Neuronal stem cell (in vitro differentiated cells): ENCODE results near the gene ZNF148.

ENCODE experiments used
- DNase-seq: peaks from one replicate; pipeline ENCODE4 v3.0.0-alpha.2; 2013; ENCODE audit warnings: low spot score
- H2AFZ ChIP-seq: one replicate; pipeline ENCODE4 v1.6.1; 2013; ENCODE audit warnings: mild to moderate bottlenecking, low read length, inconsistent platforms
- H2AK5ac ChIP-seq: 2 replicates; pipeline ENCODE4 v1.6.1; 2013; ENCODE audit warnings: low read depth, mild to moderate bottlenecking, inconsistent platforms, low read length, moderate library complexity, mixed read lengths
- H2BK120ac ChIP-seq: 2 replicates; pipeline ENCODE4 v1.6.1; 2013; ENCODE audit warnings: low read depth, mild to moderate bottlenecking, inconsistent platforms, low read length, moderate library complexity, mixed read lengths
- H2BK12ac ChIP-seq: one replicate; pipeline ENCODE4 v1.6.1; 2013; ENCODE audit warnings: low read length, inconsistent platforms
- H2BK15ac ChIP-seq: 2 replicates; pipeline ENCODE4 v1.6.1; 2013; ENCODE audit warnings: mild to moderate bottlenecking, low read length, inconsistent platforms, mixed read lengths
- H2BK5ac ChIP-seq: one replicate; pipeline ENCODE4 v1.6.1; 2013; ENCODE audit warnings: inconsistent platforms, mild to moderate bottlenecking, low read length, moderate library complexity
- H3K14ac ChIP-seq: one replicate; pipeline ENCODE4 v1.6.1; 2013; ENCODE audit warnings: low read length, inconsistent platforms
- H3K18ac ChIP-seq: 2 replicates; pipeline ENCODE4 v1.6.1; 2013; ENCODE audit warnings: low read length, inconsistent platforms
- H3K23ac ChIP-seq: 2 replicates; pipeline ENCODE4 v1.6.1; 2013; ENCODE audit warnings: low read depth, mild to moderate bottlenecking, mixed read lengths, low read length, inconsistent platforms; ENCODE audit not compliant: poor library complexity
- H3K27ac ChIP-seq: replicated peaks from 3 replicates; pipeline ENCODE4 v1.5.1; 2013; ENCODE audit warnings: low read length, inconsistent platforms
- H3K27me3 ChIP-seq, 3 experiments: 2 replicates each; pipeline ENCODE4 v1.6.1; 2013; ENCODE audit warnings: low read length in 3 of 3, mild to moderate bottlenecking in 2 of 3, inconsistent platforms in 1 of 3, low read depth in 1 of 3, mixed read lengths in 1 of 3, moderate library complexity in 1 of 3; ENCODE audit not compliant: control insufficient read depth in 3 of 3, insufficient read depth in 3 of 3
- H3K36me3 ChIP-seq, 2 donors: replicated peaks in 1 of 2; 2 replicates each; pipeline ENCODE4 v1.6.1; 2013; ENCODE audit warnings: low read length in 2 of 2; ENCODE audit not compliant: control insufficient read depth in 2 of 2, insufficient read depth in 2 of 2
- H3K4ac ChIP-seq: 2 replicates; pipeline ENCODE4 v1.6.1; 2013; ENCODE audit warnings: inconsistent platforms, mild to moderate bottlenecking, low read length, moderate library complexity
- H3K4me1 ChIP-seq, 2 donors: 1 replicate in 1 of 2; 2 replicates in 1 of 2; pipeline ENCODE4 v1.6.1; 2013; ENCODE audit warnings: low read length in 2 of 2, low read depth in 1 of 2; ENCODE audit not compliant: control insufficient read depth in 2 of 2, insufficient read depth in 1 of 2
- H3K4me2 ChIP-seq: one replicate; pipeline ENCODE4 v1.6.1; 2013; ENCODE audit warnings: mild to moderate bottlenecking, low read length, inconsistent platforms; ENCODE audit not compliant: insufficient read depth, poor library complexity, severe bottlenecking
- H3K4me3 ChIP-seq, 2 donors: 2 replicates each; pipeline ENCODE4 v1.5.1; 2013; ENCODE audit warnings: low read length in 2 of 2, mild to moderate bottlenecking in 2 of 2, inconsistent platforms in 1 of 2, moderate library complexity in 1 of 2
- H3K79me1 ChIP-seq: one replicate; pipeline ENCODE4 v1.6.1; 2013; ENCODE audit warnings: low read depth, mild to moderate bottlenecking, inconsistent platforms, low read length, moderate library complexity
- H3K9ac ChIP-seq: one replicate; pipeline ENCODE4 v1.6.1; 2013; ENCODE audit warnings: mild to moderate bottlenecking, low read depth, low read length, inconsistent platforms; ENCODE audit not compliant: poor library complexity
- H3K9me3 ChIP-seq, 2 donors: replicated peaks in 1 of 2; 2 replicates each; pipeline versions ENCODE3 to v1.6.1; 2013; ENCODE audit warnings: low read length in 2 of 2, mild to moderate bottlenecking in 2 of 2, inconsistent platforms in 1 of 2, low read depth in 1 of 2, mixed read lengths in 1 of 2, moderate library complexity in 1 of 2; ENCODE audit not compliant: control insufficient read depth in 2 of 2, insufficient read depth in 1 of 2
- H4K8ac ChIP-seq: one replicate; pipeline ENCODE4 v1.6.1; 2013; ENCODE audit warnings: low read depth, mild to moderate bottlenecking, inconsistent platforms, low read length, moderate library complexity
- H4K91ac ChIP-seq: one replicate; pipeline ENCODE4 v1.6.1; 2013; ENCODE audit warnings: low read length, low read depth, mild to moderate bottlenecking, inconsistent platforms; ENCODE audit not compliant: poor library complexity
- WGBS, 2 donors: extraction: QIAGEN DNeasy Blood & Tissue Kit; methylation state at CpG; one replicate each; pipeline ENCODE4 v1.1.7; 2013; ENCODE audit warnings: missing lambda C conversion rate in 2 of 2, mixed read lengths in 1 of 2; ENCODE audit not compliant: insufficient read length in 2 of 2, insufficient replicate concordance in 1 of 2; ENCODE audit errors: extremely low coverage in 2 of 2; 5-methylcytosine and 5-hydroxymethylcytosine counted together

ZNF148 gene

DNA sequence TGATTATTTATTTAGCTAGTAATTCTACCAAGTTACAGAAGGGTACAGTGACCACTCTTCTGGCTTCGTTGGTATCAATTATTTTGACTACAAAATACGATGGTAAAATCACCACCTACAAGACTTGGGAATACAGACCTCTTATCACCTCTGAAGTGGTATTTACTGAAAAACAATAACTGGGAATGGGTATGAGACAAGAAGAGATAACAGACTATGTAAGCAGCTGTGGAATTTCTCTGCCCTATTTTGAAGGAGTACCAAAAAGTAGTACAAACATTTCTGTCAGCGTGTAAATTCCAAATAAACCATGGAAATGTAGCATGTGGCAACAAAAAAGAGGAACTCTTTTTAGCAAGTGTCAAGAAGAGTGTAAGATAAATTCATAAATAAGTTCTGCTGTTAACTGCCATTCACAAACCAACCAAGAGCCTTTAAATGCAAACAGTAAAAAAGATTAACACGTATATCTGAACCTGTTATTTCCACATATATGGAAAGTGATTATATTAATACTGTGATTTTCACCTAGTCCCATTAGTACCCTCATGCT is 85.6 kb downstream of the ZNF148 start:
- no CpG with 5 or more reads among the region's 4 CpGs for WGBS, 2 donors
- Histone ChIP-seq H3K27me3 (no peaks in the 10 kb centered on the region), H3K14ac (no peak overlapping the region), H2BK5ac (no peak overlapping the region), H3K4ac (no peak overlapping the region), H3K27ac (no peak overlapping the region), H3K9me3 (peaks cover 0 to 5% of the 10 kb centered on the region in 2 donors), H4K8ac (no peak overlapping the region), H3K4me2 (no peak overlapping the region), H3K9ac (no peak overlapping the region), H2BK120ac (no peak overlapping the region), H3K4me3 (no peak overlapping the region), H3K79me1 (no peaks in the 10 kb centered on the region), H2BK15ac (no peak overlapping the region), H2AFZ (no peak overlapping the region), H3K36me3 (peaks cover 5 to 23% of the 10 kb centered on the region in 2 donors), H2BK12ac (no peak overlapping the region), H3K23ac (no peak overlapping the region), H2AK5ac (no peak overlapping the region), H4K91ac (no peak overlapping the region), H3K4me1 (no peaks in the 10 kb centered on the region), H3K18ac (no peak overlapping the region)
- no peak for DNase-seq

GRCh38 chr3:125287248-125287647 is 87.9 kb downstream of the ZNF148 start:
- H4K8ac ChIP-seq = no peak overlapping the region
- DNase-seq = no peak
- no CpG with 5 or more reads among the region's 2 CpGs for WGBS, 2 donors
- H2AK5ac ChIP-seq = no peak overlapping the region
- H3K27me3 ChIP-seq = no peaks in the 10 kb centered on the region
- no peaks in the 10 kb centered on the region for H3K4me1 ChIP-seq
- no peak overlapping the region for H3K27ac ChIP-seq
- H3K9me3 ChIP-seq = peaks cover 0 to 5% of the 10 kb centered on the region in 2 donors
- H2BK12ac ChIP-seq = no peak overlapping the region
- no peak overlapping the region for H2BK5ac ChIP-seq
- H2AFZ ChIP-seq = no peak overlapping the region
- no peak overlapping the region for H2BK15ac ChIP-seq
- H3K14ac ChIP-seq = no peak overlapping the region
- no peaks in the 10 kb centered on the region for H3K79me1 ChIP-seq
- no peak overlapping the region for H3K4me3 ChIP-seq
- H3K23ac ChIP-seq = no peak overlapping the region
- H3K9ac ChIP-seq = no peak overlapping the region
- H3K18ac ChIP-seq = no peak overlapping the region
- H3K36me3 ChIP-seq = peaks cover 5 to 24% of the 10 kb centered on the region in 2 donors
- H3K4me2 ChIP-seq = no peak overlapping the region
- no peak overlapping the region for H3K4ac ChIP-seq
- no peak overlapping the region for H2BK120ac ChIP-seq
- no peak overlapping the region for H4K91ac ChIP-seq

DNA sequence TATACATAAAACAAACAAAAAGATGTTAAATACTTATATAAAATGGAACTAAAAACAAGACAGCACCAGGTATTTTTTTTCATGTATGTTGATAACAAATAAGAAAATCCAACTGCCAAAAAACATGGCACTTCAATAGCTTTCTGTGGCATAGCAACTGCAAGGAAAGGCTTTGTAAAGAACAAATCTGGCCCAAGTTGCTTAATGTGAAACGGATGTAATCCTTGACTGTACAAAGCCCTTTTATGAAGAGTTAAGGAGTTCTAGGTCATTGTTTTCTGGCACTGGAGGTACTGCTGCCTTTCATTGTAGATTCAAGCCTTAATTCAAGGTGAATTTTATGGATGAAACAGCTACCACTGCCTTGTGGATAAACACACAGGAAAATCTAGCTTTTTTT is 93.7 kb downstream of the ZNF148 start:
- DNase-seq = no peak
- no CpG with 5 or more reads among the region's 1 CpG for whole genome bisulfite sequencing, 2 donors

DNA sequence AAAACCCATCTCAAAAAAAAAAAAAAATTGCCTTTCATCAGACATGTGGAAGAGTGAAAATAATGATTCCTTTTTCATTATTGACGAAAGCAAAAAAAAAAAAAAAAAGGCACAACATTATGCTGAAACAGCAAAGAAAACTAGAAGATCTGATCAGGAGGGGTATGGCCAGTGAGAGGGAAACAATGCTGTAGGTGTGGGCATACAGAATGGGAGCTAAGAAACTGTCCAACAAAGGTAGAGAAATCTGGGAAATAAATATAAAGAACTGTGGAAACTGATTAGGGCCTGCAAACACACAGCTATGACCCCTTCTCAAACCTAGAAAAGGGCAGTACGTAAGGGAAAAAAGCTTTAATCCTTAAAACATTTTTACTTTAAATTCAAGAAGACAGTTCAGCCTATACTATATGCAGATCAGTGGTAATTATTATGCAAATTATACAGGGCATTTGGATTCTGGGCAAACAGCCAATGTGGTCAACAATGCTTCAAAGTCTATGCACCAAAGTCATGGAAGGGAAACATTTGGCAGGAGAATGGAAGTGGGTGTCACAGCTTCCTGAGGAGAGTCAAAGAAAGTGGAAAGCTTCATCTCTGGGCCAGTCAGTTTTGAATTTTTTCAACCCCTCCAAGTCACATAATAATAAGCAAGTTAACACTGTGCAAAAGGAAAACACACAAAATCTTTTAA is 94.3 kb downstream of the ZNF148 start:
- H3K36me3 ChIP-seq = peaks cover 0 to 41% of the 10 kb centered on the region in 2 donors
- H2BK120ac ChIP-seq = no peak overlapping the region
- no peak overlapping the region for H4K8ac ChIP-seq
- no peak overlapping the region for H3K9ac ChIP-seq
- no peak overlapping the region for H3K14ac ChIP-seq
- no peak overlapping the region for H3K4me2 ChIP-seq
- H3K4me1 ChIP-seq = no peaks in the 10 kb centered on the region
- no peak overlapping the region for H3K4me3 ChIP-seq
- H3K4ac ChIP-seq = no peak overlapping the region
- no peak overlapping the region for H4K91ac ChIP-seq
- H3K27me3 ChIP-seq = no peaks in the 10 kb centered on the region
- H2AK5ac ChIP-seq = no peak overlapping the region
- H2BK5ac ChIP-seq = no peak overlapping the region
- H3K79me1 ChIP-seq = no peaks in the 10 kb centered on the region
- no CpG with 5 or more reads among the region's 2 CpGs for WGBS, 2 donors
- no peak overlapping the region for H2BK15ac ChIP-seq
- H3K9me3 ChIP-seq = peaks cover 0 to 7% of the 10 kb centered on the region in 2 donors
- no peak overlapping the region for H3K23ac ChIP-seq
- H2AFZ ChIP-seq = no peak overlapping the region
- no peak overlapping the region for H3K18ac ChIP-seq
- no peak overlapping the region for H2BK12ac ChIP-seq
- H3K27ac ChIP-seq = no peak overlapping the region
- no peak for DNase-seq

More for the DNA sequence above, 93.7 kb downstream of the ZNF148 start:
- no peak overlapping the region for H2AK5ac ChIP-seq
- peaks cover 0 to 7% of the 10 kb centered on the region in 2 donors for H3K9me3 ChIP-seq
- no peaks in the 10 kb centered on the region for H3K79me1 ChIP-seq
- peaks cover 0 to 43% of the 10 kb centered on the region in 2 donors for H3K36me3 ChIP-seq
- no peak overlapping the region for H2BK12ac ChIP-seq
- no peak overlapping the region for H4K8ac ChIP-seq
- H3K27me3 ChIP-seq = no peaks in the 10 kb centered on the region
- H3K23ac ChIP-seq = no peak overlapping the region
- no peak overlapping the region for H2AFZ ChIP-seq
- H3K4ac ChIP-seq = no peak overlapping the region
- H3K4me1 ChIP-seq = no peaks in the 10 kb centered on the region
- no peak overlapping the region for H3K4me3 ChIP-seq
- no peak overlapping the region for H4K91ac ChIP-seq
- no peak overlapping the region for H3K27ac ChIP-seq
- H3K14ac ChIP-seq = no peak overlapping the region
- no peak overlapping the region for H3K9ac ChIP-seq
- no peak overlapping the region for H2BK15ac ChIP-seq
- H2BK120ac ChIP-seq = no peak overlapping the region
- H3K4me2 ChIP-seq = no peak overlapping the region
- H3K18ac ChIP-seq = no peak overlapping the region
- H2BK5ac ChIP-seq = no peak overlapping the region
